ENCODE measurements around the gene CXCL9.
"Not testable (repeated sequence)": the region's sequence is repeated elsewhere in the genome, so short reads cannot be mapped to it uniquely, and the experiment has no call there.

DNA sequence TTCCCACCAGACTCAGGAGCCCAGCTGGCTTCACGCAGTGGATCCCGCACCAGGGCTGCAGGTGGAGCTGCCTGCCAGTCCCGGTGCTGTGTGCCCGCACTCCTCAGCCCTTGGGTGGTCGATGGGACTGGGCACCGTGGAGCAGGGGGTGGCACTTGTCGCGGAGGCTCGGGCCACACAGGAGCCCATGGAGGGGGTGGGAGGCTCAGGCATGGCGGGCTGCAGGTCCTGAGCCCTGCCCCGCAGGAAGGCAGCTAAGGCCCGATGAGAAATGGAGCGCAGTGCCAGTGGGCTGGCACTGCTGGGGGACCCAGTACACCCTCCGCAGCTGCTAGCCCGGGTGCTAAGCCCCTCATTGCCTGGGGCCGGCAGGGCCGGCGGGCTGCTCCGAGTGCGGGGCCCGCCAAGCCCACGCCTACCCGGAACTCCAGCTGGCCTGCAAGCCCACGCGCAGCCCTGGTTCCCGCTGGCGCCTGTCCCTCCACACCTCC is 43.3 kb upstream of the CXCL9 start:
- TF ChIP-seq CTCF (IDR thresholded peaks at IDR 0.05; ENCODE audit: low read length); EZH2 (IDR thresholded peaks at IDR 0.05; ENCODE audit: borderline replicate concordance, low read length): not testable (repeated sequence)
